ENCODE data around the gene ISCA1.

GRCh38 chr9:86308687-86309086, 26.3 kb upstream of the ISCA1 start:
- no peak for TF ChIP-seq POLR2A (IDR thresholded peaks at IDR 0.05; ENCODE audit: control extremely low read depth in 1 of 2, low read depth in 2 of 2, low read length in 2 of 2)
- TF ChIP-seq SAP30 (IDR thresholded peaks at IDR 0.05; ENCODE audit: insufficient read depth, insufficient replicate concordance, low read length): no peak
- TF ChIP-seq CTCF (IDR thresholded peaks at IDR 0.05; ENCODE audit: control extremely low read depth in 1 of 3, insufficient read depth in 1 of 3, low read depth in 1 of 3, low read length in 3 of 3): no peak
- TF ChIP-seq EZH2 (IDR thresholded peaks at IDR 0.05; ENCODE audit: low read depth, low read length, severe bottlenecking): no peak
- TF ChIP-seq JUND (IDR thresholded peaks at IDR 0.05; ENCODE audit: low read length): no peak
- no peak for TF ChIP-seq ATF3 (IDR thresholded peaks at IDR 0.05; ENCODE audit: insufficient read depth, low read depth, low read length)

Measured in H1 (cell line).